Stimulated activated CD8-positive, alpha-beta memory T cell treated with anti-CD3 and anti-CD28 coated beads, Interleukin-12 subunit alpha, Interleukin-12 subunit beta, amount 100 ng/mL, for 24 hours (primary cell): ENCODE results near the gene INKA2.

Experiments used
- DNase-seq: peaks from one replicate; pipeline ENCODE4 v3.0.0-alpha.2; 2020; ENCODE audit errors: extremely low read depth

Gene INKA2

GRCh38 chr1:111733183-111733991 lies 5.8 kb downstream of the INKA2 start:
- DNase-seq, result no peak

GRCh38 chr1:111732718-111733117 lies 6.5 kb downstream of the INKA2 start:
- no peak for DNase-seq

GRCh38 chr1:111731956-111732355 lies 7.2 kb downstream of the INKA2 start:
- no peak for DNase-seq

GRCh38 chr1:111730706-111731105 lies 8.5 kb downstream of the INKA2 start:
- no peak for DNase-seq

GRCh38 chr1:111729946-111730681 lies 9.1 kb downstream of the INKA2 start:
- DNase-seq, result no peak

GRCh38 chr1:111729271-111729921 lies 9.8 kb downstream of the INKA2 start:
- no peak for DNase-seq

GRCh38 chr1:111727056-111727455 lies 12.1 kb downstream of the INKA2 start:
- no peak for DNase-seq

- DNase-seq, result no peak
Observed at GRCh38 chr1:111725192-111725591, 14.0 kb downstream of the INKA2 start.

- DNase-seq, result no peak
Observed at GRCh38 chr1:111723871-111724270, 15.3 kb downstream of the INKA2 start.

- no peak for DNase-seq
Observed at GRCh38 chr1:111723091-111723806, 15.9 kb downstream of the INKA2 start.

GRCh38 chr1:111720977-111721786 lies 18.0 kb downstream of the INKA2 start:
- DNase-seq, result no peak

- no peak for DNase-seq
Observed at GRCh38 chr1:111720274-111720976, 18.8 kb downstream of the INKA2 start.

- no peak for DNase-seq
Observed at GRCh38 chr1:111719674-111720132, 19.5 kb downstream of the INKA2 start.

GRCh38 chr1:111719135-111719534 lies 20.1 kb downstream of the INKA2 start:
- no peak for DNase-seq

- no peak for DNase-seq
Observed at GRCh38 chr1:111717450-111717849, 21.7 kb downstream of the INKA2 start.

GRCh38 chr1:111716333-111716732 lies 22.9 kb downstream of the INKA2 start:
- DNase-seq, result no peak

GRCh38 chr1:111709986-111710385 lies 29.2 kb downstream of the INKA2 start:
- DNase-seq, result no peak

GRCh38 chr1:111707906-111708305 lies 31.3 kb downstream of the INKA2 start:
- DNase-seq, result no peak

- no peak for DNase-seq
Observed at GRCh38 chr1:111706921-111707320, 32.3 kb downstream of the INKA2 start.

GRCh38 chr1:111705841-111706240 lies 33.4 kb downstream of the INKA2 start:
- DNase-seq, result no peak
